GM18519 (cell line): Measurements from ENCODE around the gene HMCN1.
A peak's percentile ranks its signal among the peaks of the same experiment; 100 is the strongest.
"Not testable (repeated sequence)": the region's sequence is repeated elsewhere in the genome, so short reads cannot be mapped to it uniquely, and the experiment has no call there.

Source experiments
- ATAC-seq: cut with Tn5 transposase; IDR thresholded peaks from one replicate; pipeline ENCODE4 v1.9.1; 2021; ENCODE audit warnings: mild to moderate bottlenecking, moderate library complexity; ENCODE audit not compliant: unreplicated experiment, low FRiP score

Gene HMCN1

GRCh38 chr1:186125511-186125910 lies 391.3 kb downstream of the HMCN1 start:
- no peak for ATAC-seq

- no peak for ATAC-seq
Observed at GRCh38 chr1:186129758-186130157, 395.6 kb downstream of the HMCN1 start.

- ATAC-seq: no peak
Observed at GRCh38 chr1:186139115-186139514, 404.9 kb downstream of the HMCN1 start.

- ATAC-seq: no peak
Observed at GRCh38 chr1:186139701-186140100, 405.5 kb downstream of the HMCN1 start.

- no peak for ATAC-seq
Observed at GRCh38 chr1:186142159-186142558, 408.0 kb downstream of the HMCN1 start.

- no peak for ATAC-seq
Observed at GRCh38 chr1:186142916-186143315, 408.7 kb downstream of the HMCN1 start.

GRCh38 chr1:186143481-186143880 lies 409.3 kb downstream of the HMCN1 start:
- ATAC-seq: no peak

- ATAC-seq: no peak
Observed at GRCh38 chr1:186144505-186144904, 410.3 kb downstream of the HMCN1 start.

GRCh38 chr1:186146974-186147373 lies 412.8 kb downstream of the HMCN1 start:
- no peak for ATAC-seq

GRCh38 chr1:186149591-186149990 lies 415.4 kb downstream of the HMCN1 start:
- no peak for ATAC-seq

GRCh38 chr1:186152227-186152619 lies 418.0 kb downstream of the HMCN1 start:
- no peak for ATAC-seq

GRCh38 chr1:186152620-186153239 lies 418.5 kb downstream of the HMCN1 start:
- no peak for ATAC-seq

GRCh38 chr1:186154651-186155050 lies 420.5 kb downstream of the HMCN1 start:
- ATAC-seq: no peak

- ATAC-seq: peak; percentile 85
Observed at GRCh38 chr1:186155594-186155993, 421.4 kb downstream of the HMCN1 start.

GRCh38 chr1:186162895-186163294 lies 428.7 kb downstream of the HMCN1 start:
- not testable (repeated sequence) for ATAC-seq

- ATAC-seq: no peak
Observed at GRCh38 chr1:186164773-186165172, 430.6 kb downstream of the HMCN1 start.

- no peak for ATAC-seq
Observed at GRCh38 chr1:186165303-186165702, 431.1 kb downstream of the HMCN1 start.

- no peak for ATAC-seq
Observed at GRCh38 chr1:186167096-186167668, 433.0 kb downstream of the HMCN1 start.

GRCh38 chr1:186175588-186175987 lies 441.4 kb downstream of the HMCN1 start:
- no peak for ATAC-seq

- ATAC-seq: peak; percentile 65
Observed at GRCh38 chr1:186178426-186179043, 444.3 kb downstream of the HMCN1 start.

GRCh38 chr1:186179231-186179630 lies 445.0 kb downstream of the HMCN1 start:
- no peak for ATAC-seq

GRCh38 chr1:186183219-186183618 lies 449.0 kb downstream of the HMCN1 start:
- peak; percentile 46 for ATAC-seq
